Pancreas (tissue), 10 donors: ENCODE results near the gene MECR. TPM values are rescaled to one million over a fixed set of nuclear protein-coding genes. Genes with fewer than 3 reads are reported as not detected.

Experiments
- ATAC-seq, 4 donors: fragments of 200-7000 bp; cut with Tn5 transposase; one replicate each; pipeline versions ENCODE4 v1.8.0 to v1.9.1; 2020; ENCODE audit warnings: mild to moderate bottlenecking in 4 of 4, moderate library complexity in 4 of 4
- DNase-seq, 6 donors: peaks; one replicate each; pipeline ENCODE4 v3.0.0-alpha.2; 2020
- FAIRE-seq: peaks from 2 replicates; lab custom pipeline; 2012; peaks lifted over from hg19 to GRCh38; lab: Jason Lieb, UNC
- H3K27ac ChIP-seq, 4 donors: fragments of 200-600 bp; sonication (generic); 1 replicate in 3 of 4; 2 replicates in 1 of 4; pipeline versions ENCODE4 v1.5.0 to v1.8.0; 2020
- H3K27me3 ChIP-seq, 4 donors: fragments of 200-600 bp; one replicate each; pipeline ENCODE4 v1.8.0; 2021
- H3K36me3 ChIP-seq, 3 donors: fragments of 200-600 bp; sonication (generic) in 1 of 3; one replicate each; pipeline versions ENCODE4 v1.5.0 to v1.8.0; 2020 to 2021
- H3K4me1 ChIP-seq, 3 donors: fragments of 200-600 bp; one replicate each; pipeline ENCODE4 v1.8.0; 2021
- H3K4me3 ChIP-seq, 4 donors: fragments of 200-600 bp; sonication (generic) in 2 of 4; one replicate each; pipeline versions ENCODE4 v1.5.0 to v1.8.0; 2020 to 2021
- H3K9me3 ChIP-seq, 4 donors: fragments of 200-600 bp; one replicate each; pipeline ENCODE4 v1.8.0; 2021
- CTCF ChIP-seq, 4 donors: fragments of 200-600 bp; sonication (generic) in 3 of 4; IDR thresholded peaks; one replicate each; pipeline versions ENCODE4 v1.5.0 to v1.8.0; 2021; ENCODE audit warnings: antibody characterized with exemption in 4 of 4
- WGBS, 2 donors: extraction: QIAGEN DNeasy Blood & Tissue Kit; methylation state at CpG; one replicate each; pipeline ENCODE4 v1.1.7; 2013; 5-methylcytosine and 5-hydroxymethylcytosine counted together
- intact Hi-C, 3 donors: fragments of 100-400 bp; cut with DNase I; formaldehyde crosslinking; loops; one replicate each; pipeline versions ENCODE4 v1.11.1 to v1.14.2; 2022
- polyA plus RNA-seq, 2 donors: library from polyadenylated mRNA; stranded (reverse); fragments of 200-250 nt; gene quantifications; one replicate each; pipeline ENCODE4 v1.2.3, GENCODE V29; 2013
- total RNA-seq, 6 donors: library from RNA; stranded (reverse); fragmentation: NEBNext Ultra II Directional in 4 of 6; extraction: Animal tissue kit (Norgen Biotek cat#: 25700) in 4 of 6; gene quantifications; one replicate each; pipeline versions ENCODE4 v1.2.1 to v1.2.4, GENCODE V29; 2021 to 2023
- donor health status: healthy with polysubstance abuse.
- donor health status: DM: no; HTN: no; CAD: no; lungs with moderate emphysema.
- donor health status: DM: no; HTN: no; CAD: no.
- donor health status: control.
- donor health status: control.
- donor health status: Bipolar disorder and iron deficiency.
- donor health status: DM: yes; HTN: yes; CAD: no.
- donor health status: DM: no; HTN: no; CAD: no.
- donor health status: DM: no; HTN: no; CAD: no.
- donor health status: DM: yes; HTN: yes; CAD: no.

Gene MECR
- total and polyA plus RNA-seq, 8 donors = 9.0 to 19.6 (median 10.5) TPM

GRCh38 chr1:29275435-29275834 lies 44.7 kb upstream of the MECR start:
- DNase-seq (peak in 1 of 6 donors; percentile 32), ATAC-seq (no peak), FAIRE-seq (no peak)
- no peaks in the 10 kb centered on the region for H3K27me3 ChIP-seq
- intact Hi-C loops = no loop called here
- no peak overlapping the region for H3K27ac ChIP-seq
- peaks cover 0 to 14% (median 0%) of the 10 kb centered on the region in 3 donors for H3K36me3 ChIP-seq
- H3K4me1 ChIP-seq = peaks cover 0 to 4% (median 0%) of the 10 kb centered on the region in 3 donors
- no peak overlapping the region for H3K4me3 ChIP-seq
- H3K9me3 ChIP-seq = no peaks in the 10 kb centered on the region
- WGBS, 2 donors = 93 to 96% methylated on average over 14 of the region's 14 CpGs
- no peak for TF ChIP-seq CTCF (IDR thresholded peaks at IDR 0.05)

- Histone ChIP-seq H3K4me3 (no peak overlapping the region), H3K36me3 (peaks cover 0 to 8% (median 0%) of the 10 kb centered on the region in 3 donors), H3K4me1 (peaks cover 0 to 4% (median 0%) of the 10 kb centered on the region in 3 donors), H3K9me3 (no peaks in the 10 kb centered on the region), H3K27me3 (no peaks in the 10 kb centered on the region), H3K27ac (no peak overlapping the region)
- TF ChIP-seq CTCF (IDR thresholded peaks at IDR 0.05) = no peak
- intact Hi-C loops = no loop called here
- ATAC-seq = peak in 1 of 4 donors; percentile 24
- 83 to 87% methylated on average over 6 of the region's 6 CpGs for WGBS, 2 donors
- FAIRE-seq = no peak
- peak in 1 of 6 donors; percentile 10 for DNase-seq
These were observed 41.6 kb upstream of the MECR start for GRCh38 chr1:29272147-29272907.

GRCh38 chr1:29271724-29272123 lies 41.0 kb upstream of the MECR start:
- FAIRE-seq (no peak), DNase-seq (peak in 5 of 6 donors; percentile 48 to 68 (median 53)), ATAC-seq (peak; percentile 76 to 99 (median 90))
- Histone ChIP-seq H3K4me1 (peaks cover 0 to 4% (median 0%) of the 10 kb centered on the region in 3 donors), H3K9me3 (no peaks in the 10 kb centered on the region), H3K36me3 (peaks cover 0 to 7% (median 0%) of the 10 kb centered on the region in 3 donors), H3K27ac (no peak overlapping the region), H3K27me3 (no peaks in the 10 kb centered on the region), H3K4me3 (no peak overlapping the region)
- no peak for TF ChIP-seq CTCF (IDR thresholded peaks at IDR 0.05)
- WGBS, 2 donors = 49 to 50% methylated on average over 7 of the region's 7 CpGs
- intact Hi-C loops = no loop called here

- Histone ChIP-seq H3K27me3 (no peaks in the 10 kb centered on the region), H3K9me3 (no peaks in the 10 kb centered on the region), H3K36me3 (no peaks in the 10 kb centered on the region), H3K4me1 (peaks cover 0 to 4% (median 0%) of the 10 kb centered on the region in 3 donors), H3K4me3 (no peak overlapping the region), H3K27ac (no peak overlapping the region)
- no peak for FAIRE-seq
- 73% methylated on average over 3 of the region's 3 CpGs for WGBS, 2 donors
- intact Hi-C loops = no loop called here
- no peak for TF ChIP-seq CTCF (IDR thresholded peaks at IDR 0.05)
- no peak for DNase-seq
- no peak for ATAC-seq
These were observed 40.3 kb upstream of the MECR start for GRCh38 chr1:29270929-29271521.
